ENCODE results near the gene TXNL4B.
"Not testable (repeated sequence)": the region's sequence is repeated elsewhere in the genome, so short reads cannot be mapped to it uniquely, and the experiment has no call there.

The TXNL4B gene

DNA sequence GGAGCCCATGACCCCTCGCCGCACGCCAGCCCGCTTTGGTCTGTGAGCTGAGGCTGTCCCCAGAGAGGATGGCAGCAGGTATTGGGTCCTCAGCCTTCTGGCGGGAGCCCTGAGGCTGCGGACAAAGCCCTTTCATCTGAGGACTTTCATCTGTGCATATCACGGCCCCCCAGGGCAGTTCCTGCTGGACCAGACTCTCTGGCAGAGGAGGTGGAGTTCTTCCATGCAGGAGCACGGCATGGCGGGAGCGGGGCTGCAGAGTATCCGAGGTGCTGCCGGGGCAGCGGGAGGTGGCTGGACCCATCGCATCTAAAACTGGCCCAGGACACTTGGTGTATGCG is 19.0 kb upstream of the TXNL4B start:
- DNase-seq (ENCODE audit: low read depth in 2 of 2): no peak

DNA sequence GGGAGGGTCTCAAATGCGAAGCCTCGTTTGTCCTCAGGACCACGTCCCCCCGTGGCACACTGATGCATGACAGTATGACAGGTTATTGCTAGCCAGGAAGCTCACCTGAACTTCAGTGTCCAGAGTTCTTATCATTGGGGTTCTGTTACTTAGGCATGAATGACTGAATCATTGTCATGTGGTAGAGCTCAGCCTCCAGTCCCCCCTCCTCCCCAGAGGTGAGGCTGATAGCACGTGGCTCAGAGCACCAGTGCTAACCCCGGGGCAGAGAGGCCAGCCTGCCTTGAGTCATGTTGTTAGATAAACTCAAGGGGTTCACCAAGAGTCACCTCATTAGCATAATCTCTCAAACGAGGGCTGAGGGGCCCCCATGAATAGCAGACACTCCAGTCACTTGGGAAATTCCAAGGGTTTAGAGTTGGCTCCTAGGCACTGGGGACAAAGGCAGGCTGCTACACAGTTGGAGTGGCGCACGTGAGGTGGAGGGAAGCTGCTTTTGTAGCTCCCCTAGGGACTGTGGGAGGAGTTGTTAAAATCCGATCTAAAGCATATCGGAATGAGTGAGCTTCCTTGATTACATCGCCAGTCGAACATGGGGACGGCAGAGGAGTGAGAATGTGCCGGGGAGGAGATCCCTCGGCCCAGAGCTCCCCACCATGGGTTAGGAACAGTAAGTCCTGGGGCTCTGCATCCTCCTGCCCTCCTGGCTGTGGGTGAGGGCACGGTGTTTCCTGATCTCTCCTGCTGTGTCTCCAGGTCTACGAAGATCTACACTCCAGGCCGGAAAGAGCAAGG is 18.4 kb upstream of the TXNL4B start:
- DNase-seq (ENCODE audit: low read depth in 2 of 2): no peak

DNA sequence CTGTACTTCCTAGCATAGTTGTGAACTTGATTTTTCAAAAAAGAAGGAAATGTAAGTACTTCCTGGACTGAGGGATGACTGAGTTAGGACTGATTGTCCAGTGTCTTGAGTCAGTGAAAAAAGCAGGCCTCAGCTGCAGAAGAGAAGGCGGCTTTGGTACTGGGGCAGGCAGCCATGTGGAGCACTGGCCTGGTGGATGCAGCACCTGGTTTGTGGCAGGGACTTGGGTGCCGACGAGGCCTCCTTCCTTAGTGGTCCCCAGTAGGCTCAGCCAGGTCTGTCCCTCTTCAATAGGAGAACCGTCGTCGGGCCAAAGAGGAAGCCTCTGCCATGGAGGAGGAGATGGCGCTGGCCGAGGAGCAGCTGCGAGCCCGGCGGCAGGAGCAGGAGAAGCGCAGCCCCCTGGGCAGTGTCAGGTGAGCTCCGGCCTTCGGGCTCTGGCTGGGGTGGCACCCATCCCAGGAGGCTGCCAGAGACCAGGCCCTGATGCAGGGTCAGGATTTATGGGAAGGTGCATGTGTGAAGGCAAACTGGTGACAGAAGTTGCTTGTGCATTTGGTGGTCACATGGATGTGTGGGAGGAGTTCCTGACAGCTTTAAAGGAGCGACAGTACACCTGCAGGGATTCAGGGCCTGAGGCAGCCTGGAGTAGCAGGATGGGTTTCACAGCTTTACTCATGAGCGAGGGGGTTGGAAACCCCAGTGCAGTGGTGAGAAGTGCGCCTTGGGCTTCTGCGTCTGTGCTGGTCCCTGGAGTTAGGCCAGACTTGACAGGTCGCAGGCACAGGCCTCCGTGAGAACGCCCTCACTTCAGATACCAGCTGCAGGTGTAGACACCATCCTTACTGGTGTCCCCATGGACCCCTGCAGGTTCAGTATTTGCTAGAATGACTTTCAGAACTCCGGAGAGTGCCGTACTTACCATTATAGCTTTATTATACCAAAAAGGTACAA is 17.5 kb upstream of the TXNL4B start:
- no peak for DNase-seq (ENCODE audit: low read depth in 2 of 2)

DNA sequence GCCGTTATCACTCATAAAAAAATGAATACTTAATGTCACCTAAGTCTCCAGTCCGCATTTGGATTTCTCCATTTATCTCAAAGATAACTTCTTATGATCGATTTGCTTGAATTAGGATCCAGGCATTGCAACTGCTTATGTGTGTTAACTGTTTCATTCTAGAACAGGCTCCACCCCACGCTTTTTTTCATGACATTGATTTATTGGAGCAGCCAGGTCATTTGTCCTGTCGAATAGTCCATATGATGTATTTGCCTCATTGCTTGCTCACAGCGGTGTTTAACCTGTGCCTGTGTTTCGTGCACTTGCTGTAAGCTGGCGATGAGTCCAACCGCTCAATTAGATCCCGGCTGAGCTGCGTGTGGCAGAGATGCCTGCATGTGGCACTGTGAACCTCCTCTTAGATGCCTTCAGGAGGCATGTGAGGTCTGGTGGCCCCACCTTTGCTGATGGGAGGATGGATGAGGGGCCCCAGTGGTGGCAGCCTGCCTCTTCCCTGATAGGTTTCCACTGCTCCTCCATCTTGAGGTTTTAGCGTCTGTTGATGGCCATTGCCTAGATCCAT is 16.6 kb upstream of the TXNL4B start:
- DNase-seq (ENCODE audit: low read depth in 2 of 2): no peak

DNA sequence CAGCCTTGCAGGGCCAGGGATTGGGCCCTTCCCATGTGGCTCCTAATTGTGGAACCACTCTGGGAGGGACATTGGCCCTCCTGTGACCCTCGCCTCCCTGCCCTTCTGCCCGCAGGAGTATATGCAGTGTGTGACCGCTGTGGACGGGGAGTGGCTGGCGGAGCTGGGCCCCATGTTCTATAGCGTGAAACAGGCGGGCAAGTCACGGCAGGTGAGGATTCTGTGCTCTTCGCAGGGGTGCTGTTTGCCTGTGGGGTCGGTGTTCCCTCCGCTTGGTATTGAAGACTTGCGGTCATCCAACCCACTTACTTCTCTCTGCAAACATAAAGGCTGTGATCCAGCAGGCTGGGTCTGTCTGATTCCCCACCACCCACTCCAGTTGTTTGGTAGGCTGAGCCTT is 15.9 kb upstream of the TXNL4B start:
- DNase-seq (ENCODE audit: low read depth in 2 of 2): no peak

DNA sequence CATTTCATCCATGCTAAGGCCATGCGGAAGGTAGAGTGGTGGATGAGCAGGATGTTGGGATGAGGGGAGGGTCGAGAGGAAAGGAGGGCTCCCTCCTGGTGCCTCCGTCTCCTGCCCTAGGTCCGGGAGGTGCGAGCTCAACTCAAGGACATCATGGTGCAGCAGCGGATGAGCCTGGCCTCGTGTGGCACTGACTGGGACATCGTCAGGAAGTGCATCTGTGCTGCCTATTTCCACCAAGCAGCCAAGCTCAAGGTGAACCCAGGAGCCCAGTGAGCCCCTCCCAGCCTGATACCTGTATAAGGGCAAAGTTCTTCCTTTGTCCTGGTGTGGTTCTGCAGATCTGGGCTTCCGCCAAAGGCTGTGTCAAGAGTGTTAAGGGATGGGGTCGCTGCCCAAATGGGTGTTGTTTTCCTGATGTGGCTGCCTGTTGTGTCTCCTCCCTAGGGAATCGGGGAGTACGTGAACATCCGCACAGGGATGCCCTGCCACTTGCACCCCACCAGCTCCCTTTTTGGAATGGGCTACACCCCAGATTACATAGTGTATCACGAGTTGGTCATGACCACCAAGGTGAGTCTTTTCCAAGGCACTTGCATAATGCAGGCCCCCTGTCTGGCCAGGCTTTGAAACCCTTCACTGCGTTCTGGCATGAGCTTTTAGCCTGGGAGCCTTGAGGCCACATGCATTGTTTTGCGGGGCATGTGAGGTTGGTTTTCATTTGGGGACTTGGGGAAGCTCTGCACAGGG is 15.1 kb upstream of the TXNL4B start:
- no peak for DNase-seq (ENCODE audit: low read depth in 2 of 2)

DNA sequence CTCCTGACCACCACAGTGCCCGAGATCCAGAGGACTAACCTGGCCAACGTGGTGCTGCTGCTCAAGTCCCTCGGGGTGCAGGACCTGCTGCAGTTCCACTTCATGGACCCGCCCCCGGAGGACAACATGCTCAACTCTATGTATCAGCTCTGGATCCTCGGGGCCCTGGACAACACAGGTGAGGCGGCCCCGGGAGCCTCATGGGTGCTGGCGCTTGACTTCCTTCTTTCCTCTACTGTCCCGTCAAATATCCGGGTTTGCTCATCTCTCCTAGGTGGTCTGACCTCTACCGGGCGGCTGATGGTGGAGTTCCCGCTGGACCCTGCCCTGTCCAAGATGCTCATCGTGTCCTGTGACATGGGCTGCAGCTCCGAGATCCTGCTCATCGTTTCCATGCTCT is 14.0 kb upstream of the TXNL4B start:
- DNase-seq (ENCODE audit: low read depth in 2 of 2): no peak

DNA sequence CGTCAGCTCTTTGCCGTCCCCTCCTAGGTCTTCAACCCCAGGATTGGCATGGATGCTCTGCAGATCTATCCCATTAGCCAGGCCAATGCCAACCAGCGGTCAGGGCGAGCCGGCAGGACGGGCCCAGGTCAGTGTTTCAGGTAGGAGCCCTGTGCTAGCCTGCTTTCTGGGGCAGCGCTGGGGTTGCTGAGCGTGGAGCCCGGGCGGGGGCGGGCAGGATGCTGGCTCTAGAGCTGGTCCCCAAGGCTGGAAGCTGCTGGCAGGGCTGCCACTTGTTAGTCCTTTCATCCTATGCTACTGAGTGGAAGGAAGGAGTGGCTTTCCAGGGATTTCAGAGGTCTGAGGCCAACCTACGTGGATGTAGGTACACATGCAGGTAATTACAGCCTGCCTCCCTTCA is 12.6 kb upstream of the TXNL4B start:
- no peak for DNase-seq (ENCODE audit: low read depth in 2 of 2)

DNA sequence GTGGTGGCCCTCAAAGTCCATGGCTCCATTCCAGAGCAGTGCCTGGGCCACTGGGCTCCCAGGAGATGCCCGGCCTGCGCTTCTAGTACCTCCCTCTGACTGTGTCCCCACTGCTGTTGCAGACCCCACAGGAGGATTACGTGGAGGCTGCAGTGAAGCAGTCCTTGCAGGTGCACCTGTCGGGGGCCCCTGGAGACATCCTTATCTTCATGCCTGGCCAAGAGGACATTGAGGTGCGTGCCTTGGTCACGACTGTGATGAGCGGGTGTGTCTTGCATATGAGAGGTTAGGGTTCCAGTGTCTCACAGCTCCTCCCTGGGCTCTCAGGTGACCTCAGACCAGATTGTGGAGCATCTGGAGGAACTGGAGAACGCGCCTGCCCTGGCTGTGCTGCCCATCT is 11.5 kb upstream of the TXNL4B start:
- DNase-seq (ENCODE audit: low read depth in 2 of 2): no peak

DNA sequence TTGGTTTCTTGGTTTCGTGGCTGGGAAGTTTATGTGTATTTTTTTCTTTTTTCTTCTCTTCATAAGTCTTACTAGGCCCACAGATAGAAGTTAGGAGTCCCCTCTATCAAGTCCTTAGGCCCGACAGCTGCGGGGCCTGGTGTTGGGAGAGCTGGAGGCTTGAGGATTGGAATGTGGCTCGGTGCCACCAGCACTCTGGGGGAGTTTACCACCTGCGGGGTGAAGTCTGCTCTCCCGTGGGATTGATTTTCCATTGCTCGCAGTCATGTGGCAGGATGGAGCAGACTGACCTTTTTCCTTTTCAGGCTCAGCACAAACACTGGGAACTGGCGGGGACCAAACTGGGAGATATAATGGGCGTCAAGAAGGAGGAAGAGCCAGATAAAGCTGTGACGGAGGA is 7.8 kb upstream of the TXNL4B start:
- DNase-seq (ENCODE audit: low read depth in 2 of 2): no peak

DNA sequence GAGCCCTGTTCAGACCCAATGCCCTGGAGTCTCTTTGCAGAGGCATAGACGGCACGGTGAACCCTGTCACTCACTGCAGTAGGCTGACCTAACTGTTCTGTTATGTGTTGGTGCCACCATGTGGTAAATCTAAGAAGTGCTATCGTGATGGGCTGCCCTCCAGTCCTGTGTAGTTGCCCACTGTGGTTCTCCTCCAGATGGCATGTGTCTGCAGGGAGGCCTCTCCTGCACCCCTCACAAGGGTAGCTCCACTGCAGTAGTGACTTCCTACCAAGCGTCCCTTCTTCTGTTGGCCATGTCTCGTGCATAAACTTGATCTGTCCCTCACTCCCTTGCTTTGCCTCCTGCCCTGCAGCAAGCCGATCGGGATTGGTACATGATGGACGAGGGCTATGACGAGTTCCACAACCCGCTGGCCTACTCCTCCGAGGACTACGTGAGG is 6.0 kb upstream of the TXNL4B start:
- peak; percentile 18 to 28 for DNase-seq (ENCODE audit: low read depth in 2 of 2)

DNA sequence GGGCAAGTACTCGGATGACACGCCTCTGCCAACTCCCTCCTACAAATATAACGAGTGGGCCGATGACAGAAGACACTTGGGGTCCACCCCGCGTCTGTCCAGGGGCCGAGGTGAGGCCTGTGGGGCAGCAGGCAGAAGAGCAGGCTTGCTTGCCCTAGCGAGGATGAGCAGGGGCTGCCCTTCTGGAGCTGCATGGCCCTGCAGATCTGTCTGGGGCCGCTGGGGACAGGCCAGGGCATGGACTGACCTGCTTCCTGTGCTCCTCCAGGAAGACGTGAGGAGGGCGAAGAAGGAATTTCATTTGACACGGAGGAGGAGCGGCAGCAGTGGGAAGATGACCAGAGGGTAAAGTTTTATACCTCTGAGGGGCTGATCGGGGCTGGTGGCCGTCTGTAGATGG is 5.5 kb upstream of the TXNL4B start:
- no peak for DNase-seq (ENCODE audit: low read depth in 2 of 2)

DNA sequence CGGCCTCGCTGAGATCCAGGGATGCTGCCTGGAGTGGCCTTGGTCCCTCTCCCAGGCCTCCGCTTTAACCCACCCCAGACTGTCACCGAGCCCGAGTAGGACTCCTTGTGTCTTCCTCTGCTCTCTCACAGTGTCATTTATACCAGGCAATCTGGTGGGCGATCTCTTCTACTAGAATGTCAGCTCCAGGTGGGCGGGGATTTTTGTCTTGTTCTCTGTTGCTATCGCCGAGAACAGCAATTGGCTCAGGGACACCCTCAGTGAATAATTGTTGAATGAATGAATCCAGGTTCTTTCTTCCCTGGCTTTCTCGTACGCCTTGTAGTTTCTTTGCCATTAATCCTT is 818 bp upstream of the TXNL4B start:
- peak; percentile 24 to 32 for DNase-seq (ENCODE audit: low read depth in 2 of 2)

DNA sequence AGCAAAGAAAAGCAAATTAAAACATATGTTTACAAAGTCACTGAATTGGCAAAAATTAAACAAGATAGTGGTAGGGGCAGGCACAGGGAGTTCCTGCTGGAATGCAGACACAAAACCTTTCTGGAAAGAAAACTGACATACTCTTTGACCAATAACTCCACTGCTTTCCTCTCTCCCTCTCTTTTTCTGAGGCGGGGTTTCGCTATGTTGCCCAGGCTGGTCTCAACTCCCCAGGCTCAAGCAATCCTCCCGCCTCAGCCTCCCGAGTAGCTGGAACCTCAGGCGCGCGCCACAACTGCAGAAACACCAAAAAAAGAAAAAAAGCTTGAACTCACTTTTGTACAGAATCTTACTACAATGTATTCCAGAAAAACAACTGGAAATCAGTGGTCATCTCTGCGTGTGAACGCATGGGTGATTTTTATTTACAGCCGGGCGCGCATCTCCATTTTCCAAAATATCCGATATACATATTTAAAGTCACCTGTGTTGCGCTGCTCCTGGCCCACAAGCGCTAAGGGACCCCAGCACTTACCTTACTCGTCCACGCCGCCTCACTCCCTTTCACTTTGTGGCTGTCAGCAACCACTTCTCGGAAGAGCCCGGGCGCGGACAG is 480 bp downstream of the TXNL4B start:
- DNase-seq (ENCODE audit: low read depth in 2 of 2): no peak

DNA sequence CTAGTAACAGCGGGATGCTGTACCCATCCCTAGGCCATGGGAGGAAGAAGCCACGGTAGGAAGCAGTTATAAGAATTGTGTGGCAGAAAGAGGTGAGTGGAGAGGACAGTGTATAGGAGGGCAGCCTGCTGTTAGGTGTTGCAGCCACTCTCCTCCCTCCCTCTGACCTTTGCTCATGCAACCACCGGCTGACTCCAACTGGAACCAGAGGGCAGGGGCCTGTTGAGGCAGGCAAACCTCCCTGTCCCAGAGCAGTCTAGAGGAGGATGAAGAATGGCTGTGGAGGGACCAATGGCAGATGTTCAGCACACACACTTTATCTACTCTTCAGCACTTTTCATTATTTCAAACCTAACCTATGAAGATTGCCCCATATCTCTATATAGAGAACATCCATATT is 2.2 kb downstream of the TXNL4B start:
- DNase-seq (ENCODE audit: low read depth in 2 of 2): no peak

DNA sequence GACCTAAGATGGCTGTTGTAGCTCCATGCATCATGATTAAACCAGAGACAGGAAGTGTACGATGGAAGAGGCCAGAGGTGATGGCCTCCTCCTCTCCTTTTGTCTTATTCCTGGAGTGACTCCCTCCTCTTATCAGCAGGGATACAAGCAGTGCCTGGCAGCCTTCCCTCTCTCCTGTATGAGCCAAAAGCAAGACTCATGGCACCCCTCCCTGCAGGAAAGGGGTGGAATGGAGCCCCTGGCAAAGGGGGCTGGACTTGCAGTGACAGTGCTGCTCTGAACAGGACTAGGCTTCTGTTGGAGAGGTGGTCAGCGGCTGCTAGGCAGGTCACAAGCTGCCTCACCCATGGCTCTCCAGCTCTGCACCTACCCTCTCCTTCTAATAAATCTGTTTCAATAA is 8.4 kb downstream of the TXNL4B start:
- DNase-seq (ENCODE audit: low read depth in 2 of 2): no peak

DNA sequence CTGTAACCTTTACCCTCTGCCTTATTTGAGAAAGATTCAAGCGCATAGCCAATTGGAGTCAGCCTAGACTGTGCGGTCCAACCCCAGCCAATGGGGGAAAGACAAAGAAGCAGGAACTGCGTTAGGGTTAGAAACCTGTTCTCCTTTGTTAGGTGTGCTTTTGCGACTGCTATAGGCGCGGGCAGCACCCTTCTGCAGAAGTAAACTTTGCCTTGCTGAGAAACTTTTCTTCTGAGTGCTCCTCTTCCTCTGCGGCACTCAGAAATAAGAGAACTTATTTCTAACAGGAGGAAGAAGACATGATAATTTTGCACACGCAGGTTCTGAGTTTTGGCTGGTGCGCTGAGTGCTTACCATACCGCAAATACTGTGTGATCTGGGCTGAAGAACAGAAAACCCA is 9.0 kb downstream of the TXNL4B start:
- no peak for DNase-seq (ENCODE audit: low read depth in 2 of 2)

DNA sequence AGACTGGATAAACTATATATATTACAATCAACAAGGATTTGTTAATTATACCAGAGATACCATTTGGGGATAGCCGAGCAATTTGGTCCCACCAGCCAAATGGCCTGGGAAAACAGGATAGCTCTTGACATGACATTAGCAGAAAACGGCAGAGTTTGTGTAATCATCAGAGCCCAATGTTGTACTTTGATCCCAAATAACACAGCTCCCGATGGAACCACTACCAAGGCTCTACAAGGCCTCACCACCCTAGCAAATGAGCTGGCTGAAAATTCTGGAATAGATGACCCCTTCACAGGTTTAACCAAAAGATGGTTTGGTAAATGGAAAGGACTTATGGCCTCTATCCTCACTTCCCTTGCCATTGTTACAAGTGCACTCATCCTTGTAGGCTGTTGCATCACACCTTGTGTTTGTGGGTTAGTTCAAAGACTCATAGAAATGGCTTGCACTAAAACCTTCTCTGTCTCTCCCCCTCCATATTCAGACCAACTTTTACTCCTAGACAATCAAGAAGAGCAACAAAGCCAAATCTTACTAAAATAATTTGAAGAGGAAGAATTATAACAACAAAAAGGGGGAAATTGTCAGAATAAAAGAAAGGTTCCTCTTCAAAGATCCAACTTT is 9.5 kb downstream of the TXNL4B start:
- DNase-seq (ENCODE audit: low read depth in 2 of 2): no peak

DNA sequence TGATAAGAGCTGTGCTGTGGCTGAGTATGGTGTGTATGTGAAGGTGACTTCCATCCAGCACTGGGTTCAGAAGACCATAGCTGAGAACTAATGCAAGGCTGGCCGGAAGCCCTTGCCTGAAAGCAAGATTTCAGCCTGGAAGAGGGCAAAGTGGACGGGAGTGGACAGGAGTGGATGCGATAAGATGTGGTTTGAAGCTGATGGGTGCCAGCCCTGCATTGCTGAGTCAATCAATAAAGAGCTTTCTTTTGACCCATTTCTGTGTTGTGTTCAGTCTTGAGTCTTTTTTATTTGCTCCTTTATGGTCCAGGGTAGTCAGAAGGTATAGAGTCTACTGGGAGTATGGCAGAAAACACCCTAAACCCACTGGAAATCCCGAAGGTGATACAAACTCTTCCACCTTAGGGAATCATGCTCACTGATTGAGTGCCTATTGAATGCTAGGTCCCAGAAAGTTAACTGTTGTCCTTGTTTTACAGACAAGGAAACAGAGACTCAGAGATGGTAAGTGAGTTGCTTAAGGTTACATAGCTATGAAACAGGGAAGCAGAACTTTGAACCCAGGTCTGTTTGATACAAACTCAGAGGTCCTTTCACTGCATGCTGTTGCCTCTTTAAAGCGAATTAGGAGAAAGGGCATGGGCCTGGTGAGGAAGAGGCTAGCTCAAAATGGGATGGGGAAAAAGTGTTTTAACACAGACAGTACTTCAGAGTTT is 16.3 kb downstream of the TXNL4B start:
- not testable (repeated sequence) for DNase-seq (ENCODE audit: low read depth in 2 of 2)

DNA sequence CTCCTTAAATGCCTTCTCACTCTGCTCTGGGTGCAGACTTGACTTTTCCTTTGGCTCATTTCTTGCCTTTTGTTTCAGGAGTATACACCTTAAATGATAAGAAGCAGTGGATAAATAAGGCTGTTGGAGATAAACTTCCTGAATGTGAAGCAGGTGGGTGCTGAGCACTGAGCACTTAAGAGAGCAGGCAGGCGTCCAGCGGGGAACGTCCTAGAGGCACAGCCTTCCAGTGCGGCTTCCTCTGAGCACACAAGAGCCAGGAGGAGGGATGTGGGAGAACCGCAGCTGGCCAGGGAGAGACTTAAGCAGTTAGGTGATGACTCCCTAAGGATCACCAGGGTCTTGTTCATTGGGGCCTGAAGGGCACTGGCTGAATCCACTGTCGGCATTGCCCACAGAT is 18.4 kb downstream of the TXNL4B start:
- not testable (repeated sequence) for DNase-seq (ENCODE audit: low read depth in 2 of 2)
